Liver (tissue), 9 donors: ENCODE results near the gene FBXL4. TPM values are rescaled to one million over a fixed set of nuclear protein-coding genes. Genes with fewer than 3 reads are reported as not detected.
A peak's percentile ranks its signal among the peaks of the same experiment; 100 is the strongest.

Experiments used
- DNase-seq: peaks from one replicate; pipeline ENCODE4 v3.0.0-alpha.2; 2017; ENCODE audit warnings: low spot score
- H3K27ac ChIP-seq, 2 donors: one replicate each; pipeline ENCODE4 v1.7.0; 2013; ENCODE audit warnings: inconsistent platforms in 2 of 2, low read length in 2 of 2, control low read depth in 1 of 2, low read depth in 1 of 2, mild to moderate bottlenecking in 1 of 2
- H3K27me3 ChIP-seq, 4 donors: one replicate each; pipeline versions ENCODE4 v1.6.1 to v1.7.0; 2013; ENCODE audit warnings: low read length in 3 of 4, inconsistent platforms in 1 of 4, mild to moderate bottlenecking in 1 of 4, moderate library complexity in 1 of 4; ENCODE audit not compliant: control insufficient read depth in 4 of 4, insufficient read depth in 4 of 4
- H3K36me3 ChIP-seq, 4 donors: one replicate each; pipeline versions ENCODE4 v1.6.1 to v1.7.0; 2013; ENCODE audit warnings: low read length in 3 of 4, mild to moderate bottlenecking in 3 of 4, low read depth in 1 of 4, moderate library complexity in 1 of 4; ENCODE audit not compliant: control insufficient read depth in 4 of 4, insufficient read depth in 3 of 4
- H3K4me1 ChIP-seq, 4 donors: one replicate each; pipeline versions ENCODE4 v1.6.1 to v1.7.0; 2013; ENCODE audit warnings: low read length in 3 of 4, mild to moderate bottlenecking in 3 of 4, moderate library complexity in 1 of 4; ENCODE audit not compliant: control insufficient read depth in 4 of 4, insufficient read depth in 4 of 4
- H3K4me3 ChIP-seq, 3 donors: one replicate each; pipeline versions ENCODE4 v1.6.1 to v1.7.0; 2013; ENCODE audit warnings: low read length in 3 of 3, control low read depth in 1 of 3, low read depth in 1 of 3, mild to moderate bottlenecking in 1 of 3
- H3K9ac ChIP-seq, 2 donors: one replicate each; pipeline ENCODE4 v1.7.0; 2013; ENCODE audit warnings: low read length in 2 of 2, mild to moderate bottlenecking in 2 of 2, moderate library complexity in 2 of 2, control low read depth in 1 of 2, low read depth in 1 of 2
- H3K9me3 ChIP-seq, 4 donors: one replicate each; pipeline versions ENCODE4 v1.6.1 to v1.7.0; 2013; ENCODE audit warnings: low read length in 3 of 4; ENCODE audit not compliant: control insufficient read depth in 4 of 4
- ATF3 ChIP-seq: IDR thresholded peaks from 2 replicates; pipeline ENCODE4 v1.6.1; 2016; ENCODE audit warnings: antibody characterized with exemption
- CTCF ChIP-seq: fragments of 150-350 bp; IDR thresholded peaks from 2 replicates; pipeline ENCODE4 v1.5.1; 2017; ENCODE audit warnings: improper control_type of control experiment, low read depth, low read length; ENCODE audit not compliant: missing input control
- EGR1 ChIP-seq, 2 donors: IDR thresholded peaks; 2 replicates each; pipeline ENCODE4 v1.6.1; 2016 to 2018; ENCODE audit warnings: antibody characterized with exemption in 2 of 2, low read depth in 2 of 2
- FOXA1 ChIP-seq: IDR thresholded peaks from 2 replicates; pipeline ENCODE4 v1.6.1; 2016; ENCODE audit warnings: antibody characterized with exemption
- FOXA2 ChIP-seq: IDR thresholded peaks from 2 replicates; pipeline ENCODE4 v1.6.1; 2016; ENCODE audit warnings: antibody characterized with exemption
- GABPA ChIP-seq, 2 donors: IDR thresholded peaks in 1 of 2; conservative IDR thresholded peaks in 1 of 2; 2 replicates each; pipeline ENCODE4 v1.6.1; 2016; ENCODE audit warnings: antibody characterized with exemption in 2 of 2, mild to moderate bottlenecking in 1 of 2, moderate library complexity in 1 of 2
- HNF4A ChIP-seq, 2 donors: conservative IDR thresholded peaks; 2 replicates each; pipeline ENCODE4 v1.6.1; 2016; ENCODE audit warnings: antibody characterized with exemption in 2 of 2, mild to moderate bottlenecking in 2 of 2
- HNF4G ChIP-seq: IDR thresholded peaks from 2 replicates; pipeline ENCODE4 v1.6.1; 2016; ENCODE audit warnings: antibody characterized with exemption
- JUND ChIP-seq, 2 donors: IDR thresholded peaks; 2 replicates each; pipeline ENCODE4 v1.6.1; 2016; ENCODE audit warnings: antibody characterized with exemption in 2 of 2
- MAX ChIP-seq: IDR thresholded peaks from 2 replicates; pipeline ENCODE4 v1.6.1; 2016; ENCODE audit warnings: antibody characterized with exemption
- NR2F2 ChIP-seq: IDR thresholded peaks from 2 replicates; pipeline ENCODE4 v1.6.1; 2016; ENCODE audit warnings: antibody characterized with exemption
- RAD21 ChIP-seq, 2 donors: IDR thresholded peaks; 2 replicates each; pipeline ENCODE4 v1.6.1; 2016; ENCODE audit warnings: antibody characterized with exemption in 2 of 2, mild to moderate bottlenecking in 2 of 2
- REST ChIP-seq: IDR thresholded peaks from 2 replicates; pipeline ENCODE4 v1.6.1; 2016; ENCODE audit warnings: antibody characterized with exemption, mild to moderate bottlenecking
- RXRA ChIP-seq, 2 donors: IDR thresholded peaks; 2 replicates each; pipeline ENCODE4 v1.6.1; 2017 to 2018; ENCODE audit warnings: antibody characterized with exemption in 2 of 2, mild to moderate bottlenecking in 1 of 2
- SP1 ChIP-seq: IDR thresholded peaks from 2 replicates; pipeline ENCODE4 v1.6.1; 2018; ENCODE audit warnings: antibody characterized with exemption, mild to moderate bottlenecking
- TAF1 ChIP-seq: conservative IDR thresholded peaks from 2 replicates; pipeline ENCODE4 v1.6.1; 2016; ENCODE audit warnings: antibody characterized with exemption, mild to moderate bottlenecking
- YY1 ChIP-seq: IDR thresholded peaks from 2 replicates; pipeline ENCODE4 v1.6.1; 2016; ENCODE audit warnings: antibody characterized with exemption, mild to moderate bottlenecking
- ZBTB33 ChIP-seq: IDR thresholded peaks from 2 replicates; pipeline ENCODE4 v1.6.1; 2016; ENCODE audit warnings: antibody characterized with exemption
- WGBS: extraction: QIAGEN DNeasy Blood & Tissue Kit; methylation state at CpG from one replicate; pipeline ENCODE4 v1.1.7; 2013; 5-methylcytosine and 5-hydroxymethylcytosine counted together
- polyA plus RNA-seq, 2 donors: library from polyadenylated mRNA; stranded (reverse) in 1 of 2; unstranded in 1 of 2; fragments of 200-250 nt in 1 of 2; fragments of >200 nt in 1 of 2; fragmentation: Nextera tagmentation in 1 of 2; extraction: Ambion mirVana in 1 of 2; gene quantifications; one replicate each; pipeline versions ENCODE4 v1.2.1 to v1.2.3, GENCODE V29; 2013 to 2015
- total RNA-seq, 2 donors: library from RNA; depleted of rRNA; stranded (reverse); fragments of >200 nt; gene quantifications; one replicate each; pipeline ENCODE4 v1.2.3, GENCODE V29; 2014
- donor health status: healthy.
- donor health status: healthy.
- donor health status: healthy.
- donor health status: healthy.
- donor health status: healthy.

The FBXL4 gene
- total RNA-seq = 10 to 100 TPM; 17.5 to 18.8 TPM
- 10 to 100 TPM in 1 of 2 donors, 1 to 10 TPM in 1; 4.1 to 10.5 TPM for polyA plus RNA-seq

GRCh38 chr6:98947411-98948292, at the start of gene FBXL4:
Gene FBXL4 (minus strand): TSS chr6:98947946. CDS start chr6:98926988, 20,958 bp downstream.
- DNase-seq = peak; percentile 89
- WGBS = 2% methylated on average over 93 of the region's 93 CpGs
- Histone ChIP-seq H3K9ac (peak within 1 kb of the TSS; percentile 82 to 90), H3K27me3 (no peaks in the 10 kb centered on the region), H3K4me1 (peaks cover 4 to 42% (median 29%) of the 10 kb centered on the region in 4 donors), H3K4me3 (peak within 1 kb of the TSS; percentile 68 to 99 (median 69)), H3K27ac (peak within 1 kb of the TSS; percentile 74 to 93), H3K9me3 (no peaks in the 10 kb centered on the region), H3K36me3 (no peaks in the 10 kb centered on the region)
- TF ChIP-seq EGR1 (IDR thresholded peaks at IDR 0.05; ENCODE audit: low read depth in 2 of 2) = peak; percentile 54 to 72
- TF ChIP-seq SP1 = no peak
- no peak for TF ChIP-seq GABPA (IDR thresholded peaks at IDR 0.05 in 1 of 2, conservative IDR thresholded peaks at IDR 0.05 in 1 of 2)
- TF ChIP-seq TAF1 = no peak
- TF ChIP-seq NR2F2 = no peak
- no peak for TF ChIP-seq JUND (IDR thresholded peaks at IDR 0.05)
- TF ChIP-seq FOXA2 = no peak
- TF ChIP-seq RXRA (IDR thresholded peaks at IDR 0.05) = no peak
- TF ChIP-seq ATF3 = no peak
- no peak for TF ChIP-seq HNF4A (conservative IDR thresholded peaks at IDR 0.05)
- no peak for TF ChIP-seq MAX
- no peak for TF ChIP-seq FOXA1
- TF ChIP-seq ZBTB33 = no peak
- peak; percentile 20 to 27 for TF ChIP-seq RAD21 (IDR thresholded peaks at IDR 0.05)
- no peak for TF ChIP-seq YY1
- TF ChIP-seq CTCF = no peak
- TF ChIP-seq HNF4G = no peak
- TF ChIP-seq REST = peak; percentile 22
